Uterus (tissue), 2 donors: ENCODE data around the gene GZMA.
"Not testable (repeated sequence)": the region's sequence is repeated elsewhere in the genome, so short reads cannot be mapped to it uniquely, and the experiment has no call there.

Experiments
- POLR2A ChIP-seq, 2 donors: fragments of 450-650 bp; IDR thresholded peaks; one replicate each; pipeline ENCODE4 v1.6.1; 2016; ENCODE audit warnings: antibody characterized with exemption in 2 of 2, mild to moderate bottlenecking in 1 of 2, moderate library complexity in 1 of 2
- TF ChIP-seq, protein P1 (sequence below), 4 experiments: fragments of 200-600 bp in 2 of 4; fragments of 450-650 bp in 2 of 4; sonication (generic) in 2 of 4; IDR thresholded peaks; one replicate each; pipeline ENCODE4 v1.5.1; 2016 to 2019; ENCODE audit warnings: antibody characterized with exemption in 4 of 4, mild to moderate bottlenecking in 2 of 4, moderate library complexity in 1 of 4

GRCh38 chr5:55091011-55091410 is 11.4 kb upstream of the GZMA start:
- TF ChIP-seq, protein P1, sequence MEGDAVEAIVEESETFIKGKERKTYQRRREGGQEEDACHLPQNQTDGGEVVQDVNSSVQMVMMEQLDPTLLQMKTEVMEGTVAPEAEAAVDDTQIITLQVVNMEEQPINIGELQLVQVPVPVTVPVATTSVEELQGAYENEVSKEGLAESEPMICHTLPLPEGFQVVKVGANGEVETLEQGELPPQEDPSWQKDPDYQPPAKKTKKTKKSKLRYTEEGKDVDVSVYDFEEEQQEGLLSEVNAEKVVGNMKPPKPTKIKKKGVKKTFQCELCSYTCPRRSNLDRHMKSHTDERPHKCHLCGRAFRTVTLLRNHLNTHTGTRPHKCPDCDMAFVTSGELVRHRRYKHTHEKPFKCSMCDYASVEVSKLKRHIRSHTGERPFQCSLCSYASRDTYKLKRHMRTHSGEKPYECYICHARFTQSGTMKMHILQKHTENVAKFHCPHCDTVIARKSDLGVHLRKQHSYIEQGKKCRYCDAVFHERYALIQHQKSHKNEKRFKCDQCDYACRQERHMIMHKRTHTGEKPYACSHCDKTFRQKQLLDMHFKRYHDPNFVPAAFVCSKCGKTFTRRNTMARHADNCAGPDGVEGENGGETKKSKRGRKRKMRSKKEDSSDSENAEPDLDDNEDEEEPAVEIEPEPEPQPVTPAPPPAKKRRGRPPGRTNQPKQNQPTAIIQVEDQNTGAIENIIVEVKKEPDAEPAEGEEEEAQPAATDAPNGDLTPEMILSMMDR (IDR thresholded peaks at IDR 0.05), result not testable (repeated sequence)
- TF ChIP-seq POLR2A (IDR thresholded peaks at IDR 0.05), result not testable (repeated sequence)
